HEK293 (cell line): ENCODE measurements around the gene DHX9.

Source experiments
- CTCF ChIP-seq: fragments of 450-650 bp; formaldehyde crosslinking; IDR thresholded peaks from 2 replicates; pipeline ENCODE4 v1.5.1; 2016; ENCODE audit warnings: missing biosample characterization, missing genetic modification characterization
- IKZF3 ChIP-seq: fragments of 450-650 bp; IDR thresholded peaks from 2 replicates; pipeline ENCODE4 v1.5.0; 2018; ENCODE audit warnings: missing biosample characterization, mild to moderate bottlenecking, missing genetic modification characterization, moderate library complexity
- ZNF175 ChIP-seq: fragments of 450-650 bp; formaldehyde crosslinking; IDR thresholded peaks from 2 replicates; pipeline ENCODE4 v1.5.1; 2016; ENCODE audit warnings: missing biosample characterization, missing genetic modification characterization
- ZNF555 ChIP-seq: fragments of 450-650 bp; formaldehyde crosslinking; conservative IDR thresholded peaks from 2 replicates; pipeline ENCODE4 v1.5.1; 2017; ENCODE audit warnings: missing biosample characterization, mild to moderate bottlenecking, missing genetic modification characterization, inconsistent platforms

- TF ChIP-seq ZNF175 (tag by site-specific recombination) (no peak), CTCF (tag by site-specific recombination) (no peak), ZNF555 (tag by site-specific recombination) (no peak), IKZF3 (tag by site-specific recombination) (no peak)
Measured at GRCh38 chr1:182905321-182905720, 66.2 kb downstream of the DHX9 start.
